K562 (cell line): Measurements from ENCODE around the gene KPNA1. TPM values are rescaled to one million over a fixed set of nuclear protein-coding genes. Genes with fewer than 3 reads are reported as not detected.

ENCODE experiments used
- ETV5 ChIP-seq: sonication (generic); formaldehyde crosslinking; IDR thresholded peaks from 2 replicates; pipeline ENCODE4 v1.4.0; 2020; ENCODE audit warnings: low read depth, mild to moderate bottlenecking, missing genetic modification reagents
- IRF2 ChIP-seq: sonication (generic); formaldehyde crosslinking; IDR thresholded peaks from 2 replicates; pipeline ENCODE4 v1.8.1; 2022; ENCODE audit warnings: mild to moderate bottlenecking, missing genetic modification reagents
- NR3C1 ChIP-seq: sonication (generic); formaldehyde crosslinking; IDR thresholded peaks from 2 replicates; pipeline ENCODE4 v1.8.1; 2022; ENCODE audit warnings: missing genetic modification reagents
- PHF20 ChIP-seq: fragments of 450-650 bp; IDR thresholded peaks from 2 replicates; pipeline ENCODE4 v1.6.1; 2018; ENCODE audit not compliant: partially characterized antibody
- RFX5 ChIP-seq: IDR thresholded peaks from 2 replicates; pipeline ENCODE4 v1.6.1; 2011; ENCODE audit warnings: low read depth, mild to moderate bottlenecking, improper control_type of control experiment, low read length
- ZNF253 ChIP-seq: fragments of 250-450 bp; sonication (Bioruptor Pico); conservative IDR thresholded peaks from 2 replicates; pipeline ENCODE4 v1.6.1; 2021; ENCODE audit warnings: mild to moderate bottlenecking
- ZNF77 ChIP-seq: fragments of 250-450 bp; sonication (Bioruptor Pico); IDR thresholded peaks from 2 replicates; pipeline ENCODE4 v1.5.0; 2020
- polyA plus RNA-seq, 8 experiments: library from polyadenylated mRNA; depleted of rRNA in 4 of 8; stranded (reverse) in 5 of 8; unstranded in 3 of 8; fragments of >200 nt; fragmentation: Nextera tagmentation in 2 of 8; fragmentation: Illumina TruSeq in 1 of 8; extraction: Ambion mirVana in 2 of 8; extraction: Trizol in 1 of 8; gene quantifications; 2 replicates each; pipeline versions ENCODE4 v1.2.1 to v1.2.3, GENCODE V29; 2011 to 2014; ENCODE audit warnings: inconsistent platforms in 1 of 8, missing spikeins in 1 of 8
- total RNA-seq, 7 experiments: library from RNA; depleted of rRNA in 6 of 7; stranded (reverse); fragments of >200 nt in 6 of 7; fragmentation: Illumina TruSeq in 2 of 7; extraction: Trizol in 2 of 7; gene quantifications; 2 replicates each; pipeline versions ENCODE4 v1.2.1 to v1.2.3, GENCODE V29; 2011 to 2021; ENCODE audit warnings: low replicate concordance in 1 of 7
- TF ChIP-seq, protein P1 (sequence below): fragments of 450-650 bp; IDR thresholded peaks from 2 replicates; pipeline ENCODE4 v1.6.1; 2016; ENCODE audit warnings: borderline replicate concordance
- TF ChIP-seq, protein P2 (sequence below): sonication (generic); formaldehyde crosslinking; IDR thresholded peaks from 2 replicates; pipeline ENCODE4 v1.8.0; 2022; ENCODE audit warnings: mild to moderate bottlenecking, missing genetic modification reagents
- TF ChIP-seq, protein P3 (sequence below): fragments of 450-650 bp; IDR thresholded peaks from 2 replicates; pipeline ENCODE4 v1.7.1; 2018; ENCODE audit warnings: mild to moderate bottlenecking, low read depth; ENCODE audit not compliant: partially characterized antibody
- TF ChIP-seq, protein P4 (sequence below): fragments of 200-800 bp; sonication (Bioruptor generic); IDR thresholded peaks from 2 replicates; pipeline ENCODE4 v1.6.1; 2017; ENCODE audit warnings: missing genetic modification characterization, missing compliant biosample characterization
- TF ChIP-seq, protein P5 (sequence below): fragments of 450-650 bp; formaldehyde crosslinking; IDR thresholded peaks from 2 replicates; pipeline ENCODE4 v1.4.0; 2020; ENCODE audit warnings: mild to moderate bottlenecking, moderate library complexity
- TF ChIP-seq, protein P6 (sequence below): fragments of 450-650 bp; conservative IDR thresholded peaks from 2 replicates; pipeline ENCODE4 v1.6.1; 2016; ENCODE audit warnings: missing genetic modification characterization, low read depth, mild to moderate bottlenecking, control low read depth, missing compliant biosample characterization
- TF ChIP-seq, protein P7 (sequence below): sonication (generic); formaldehyde crosslinking; IDR thresholded peaks from 2 replicates; pipeline ENCODE4 v1.8.1; 2022; ENCODE audit warnings: missing genetic modification reagents

KPNA1 gene
- total and polyA plus RNA-seq, 9 of the 15 experiments (the other 6 are each of a cell fraction or from before 2014, with no cell fraction given) = 9.3 to 53.8 (median 33.5) TPM

DNA sequence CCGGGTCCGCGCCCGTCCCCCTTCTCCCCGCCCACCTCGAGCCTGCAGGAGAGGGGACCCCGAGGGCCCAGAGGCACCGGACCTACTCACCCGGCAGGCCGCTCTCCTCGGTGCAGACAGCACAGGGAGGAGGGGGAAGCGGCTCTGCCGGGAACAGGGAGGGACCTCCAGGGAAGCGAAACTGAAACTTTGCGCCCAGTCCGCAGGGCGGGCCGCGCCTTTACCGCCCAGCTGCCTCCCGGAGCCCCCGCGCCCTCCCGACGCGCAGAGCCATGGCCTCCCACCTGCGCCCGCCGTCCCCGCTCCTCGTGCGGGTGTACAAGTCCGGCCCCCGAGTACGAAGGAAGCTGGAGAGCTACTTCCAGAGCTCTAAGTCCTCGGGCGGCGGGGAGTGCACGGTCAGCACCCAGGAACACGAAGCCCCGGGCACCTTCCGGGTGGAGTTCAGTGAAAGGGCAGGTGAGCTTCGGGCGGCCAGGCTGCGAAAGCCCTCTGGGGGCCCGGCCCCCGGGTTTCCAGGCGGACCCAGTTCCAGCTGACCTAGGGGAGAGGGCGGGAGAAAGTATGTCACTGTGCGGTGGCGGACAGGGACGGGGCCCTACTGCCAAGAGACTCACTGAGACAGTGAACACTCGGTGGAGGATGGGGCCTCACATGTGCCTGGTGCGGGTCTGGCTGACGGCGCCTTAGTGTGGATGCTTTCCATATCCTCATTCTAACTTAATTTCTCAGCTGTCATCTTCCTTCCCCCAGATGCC, 49.6 kb upstream of the KPNA1 start, which contains the start of the genes DTX3L and PARP9 (continued):
- TF ChIP-seq PHF20 (peak; percentile 34), ZNF253 (CRISPR knock-in tag) (no peak), RFX5 (no peak), NR3C1 (CRISPR knock-in tag) (no peak), ZNF77 (CRISPR knock-in tag) (no peak), ETV5 (0 out of 2 replicates have a peak, but pooled peaks have one; percentile 33), IRF2 (CRISPR knock-in tag) (peak; percentile 96; the same call in 1 of the 2 replicates)
- TF ChIP-seq, protein P1, sequence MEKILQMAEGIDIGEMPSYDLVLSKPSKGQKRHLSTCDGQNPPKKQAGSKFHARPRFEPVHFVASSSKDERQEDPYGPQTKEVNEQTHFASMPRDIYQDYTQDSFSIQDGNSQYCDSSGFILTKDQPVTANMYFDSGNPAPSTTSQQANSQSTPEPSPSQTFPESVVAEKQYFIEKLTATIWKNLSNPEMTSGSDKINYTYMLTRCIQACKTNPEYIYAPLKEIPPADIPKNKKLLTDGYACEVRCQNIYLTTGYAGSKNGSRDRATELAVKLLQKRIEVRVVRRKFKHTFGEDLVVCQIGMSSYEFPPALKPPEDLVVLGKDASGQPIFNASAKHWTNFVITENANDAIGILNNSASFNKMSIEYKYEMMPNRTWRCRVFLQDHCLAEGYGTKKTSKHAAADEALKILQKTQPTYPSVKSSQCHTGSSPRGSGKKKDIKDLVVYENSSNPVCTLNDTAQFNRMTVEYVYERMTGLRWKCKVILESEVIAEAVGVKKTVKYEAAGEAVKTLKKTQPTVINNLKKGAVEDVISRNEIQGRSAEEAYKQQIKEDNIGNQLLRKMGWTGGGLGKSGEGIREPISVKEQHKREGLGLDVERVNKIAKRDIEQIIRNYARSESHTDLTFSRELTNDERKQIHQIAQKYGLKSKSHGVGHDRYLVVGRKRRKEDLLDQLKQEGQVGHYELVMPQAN = peak; percentile 69; the same call in 1 of the 2 replicates
- TF ChIP-seq, protein P2, sequence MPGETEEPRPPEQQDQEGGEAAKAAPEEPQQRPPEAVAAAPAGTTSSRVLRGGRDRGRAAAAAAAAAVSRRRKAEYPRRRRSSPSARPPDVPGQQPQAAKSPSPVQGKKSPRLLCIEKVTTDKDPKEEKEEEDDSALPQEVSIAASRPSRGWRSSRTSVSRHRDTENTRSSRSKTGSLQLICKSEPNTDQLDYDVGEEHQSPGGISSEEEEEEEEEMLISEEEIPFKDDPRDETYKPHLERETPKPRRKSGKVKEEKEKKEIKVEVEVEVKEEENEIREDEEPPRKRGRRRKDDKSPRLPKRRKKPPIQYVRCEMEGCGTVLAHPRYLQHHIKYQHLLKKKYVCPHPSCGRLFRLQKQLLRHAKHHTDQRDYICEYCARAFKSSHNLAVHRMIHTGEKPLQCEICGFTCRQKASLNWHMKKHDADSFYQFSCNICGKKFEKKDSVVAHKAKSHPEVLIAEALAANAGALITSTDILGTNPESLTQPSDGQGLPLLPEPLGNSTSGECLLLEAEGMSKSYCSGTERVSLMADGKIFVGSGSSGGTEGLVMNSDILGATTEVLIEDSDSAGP = no peak
- TF ChIP-seq, protein P3, sequence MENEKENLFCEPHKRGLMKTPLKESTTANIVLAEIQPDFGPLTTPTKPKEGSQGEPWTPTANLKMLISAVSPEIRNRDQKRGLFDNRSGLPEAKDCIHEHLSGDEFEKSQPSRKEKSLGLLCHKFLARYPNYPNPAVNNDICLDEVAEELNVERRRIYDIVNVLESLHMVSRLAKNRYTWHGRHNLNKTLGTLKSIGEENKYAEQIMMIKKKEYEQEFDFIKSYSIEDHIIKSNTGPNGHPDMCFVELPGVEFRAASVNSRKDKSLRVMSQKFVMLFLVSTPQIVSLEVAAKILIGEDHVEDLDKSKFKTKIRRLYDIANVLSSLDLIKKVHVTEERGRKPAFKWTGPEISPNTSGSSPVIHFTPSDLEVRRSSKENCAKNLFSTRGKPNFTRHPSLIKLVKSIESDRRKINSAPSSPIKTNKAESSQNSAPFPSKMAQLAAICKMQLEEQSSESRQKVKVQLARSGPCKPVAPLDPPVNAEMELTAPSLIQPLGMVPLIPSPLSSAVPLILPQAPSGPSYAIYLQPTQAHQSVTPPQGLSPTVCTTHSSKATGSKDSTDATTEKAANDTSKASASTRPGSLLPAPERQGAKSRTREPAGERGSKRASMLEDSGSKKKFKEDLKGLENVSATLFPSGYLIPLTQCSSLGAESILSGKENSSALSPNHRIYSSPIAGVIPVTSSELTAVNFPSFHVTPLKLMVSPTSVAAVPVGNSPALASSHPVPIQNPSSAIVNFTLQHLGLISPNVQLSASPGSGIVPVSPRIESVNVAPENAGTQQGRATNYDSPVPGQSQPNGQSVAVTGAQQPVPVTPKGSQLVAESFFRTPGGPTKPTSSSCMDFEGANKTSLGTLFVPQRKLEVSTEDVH = no peak
- TF ChIP-seq, protein P4, sequence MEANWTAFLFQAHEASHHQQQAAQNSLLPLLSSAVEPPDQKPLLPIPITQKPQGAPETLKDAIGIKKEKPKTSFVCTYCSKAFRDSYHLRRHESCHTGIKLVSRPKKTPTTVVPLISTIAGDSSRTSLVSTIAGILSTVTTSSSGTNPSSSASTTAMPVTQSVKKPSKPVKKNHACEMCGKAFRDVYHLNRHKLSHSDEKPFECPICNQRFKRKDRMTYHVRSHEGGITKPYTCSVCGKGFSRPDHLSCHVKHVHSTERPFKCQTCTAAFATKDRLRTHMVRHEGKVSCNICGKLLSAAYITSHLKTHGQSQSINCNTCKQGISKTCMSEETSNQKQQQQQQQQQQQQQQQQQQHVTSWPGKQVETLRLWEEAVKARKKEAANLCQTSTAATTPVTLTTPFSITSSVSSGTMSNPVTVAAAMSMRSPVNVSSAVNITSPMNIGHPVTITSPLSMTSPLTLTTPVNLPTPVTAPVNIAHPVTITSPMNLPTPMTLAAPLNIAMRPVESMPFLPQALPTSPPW (CRISPR knock-in tag) = peak; percentile 68
- TF ChIP-seq, protein P5, sequence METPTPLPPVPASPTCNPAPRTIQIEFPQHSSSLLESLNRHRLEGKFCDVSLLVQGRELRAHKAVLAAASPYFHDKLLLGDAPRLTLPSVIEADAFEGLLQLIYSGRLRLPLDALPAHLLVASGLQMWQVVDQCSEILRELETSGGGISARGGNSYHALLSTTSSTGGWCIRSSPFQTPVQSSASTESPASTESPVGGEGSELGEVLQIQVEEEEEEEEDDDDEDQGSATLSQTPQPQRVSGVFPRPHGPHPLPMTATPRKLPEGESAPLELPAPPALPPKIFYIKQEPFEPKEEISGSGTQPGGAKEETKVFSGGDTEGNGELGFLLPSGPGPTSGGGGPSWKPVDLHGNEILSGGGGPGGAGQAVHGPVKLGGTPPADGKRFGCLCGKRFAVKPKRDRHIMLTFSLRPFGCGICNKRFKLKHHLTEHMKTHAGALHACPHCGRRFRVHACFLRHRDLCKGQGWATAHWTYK (CRISPR knock-in tag) = no peak
- TF ChIP-seq, protein P6, sequence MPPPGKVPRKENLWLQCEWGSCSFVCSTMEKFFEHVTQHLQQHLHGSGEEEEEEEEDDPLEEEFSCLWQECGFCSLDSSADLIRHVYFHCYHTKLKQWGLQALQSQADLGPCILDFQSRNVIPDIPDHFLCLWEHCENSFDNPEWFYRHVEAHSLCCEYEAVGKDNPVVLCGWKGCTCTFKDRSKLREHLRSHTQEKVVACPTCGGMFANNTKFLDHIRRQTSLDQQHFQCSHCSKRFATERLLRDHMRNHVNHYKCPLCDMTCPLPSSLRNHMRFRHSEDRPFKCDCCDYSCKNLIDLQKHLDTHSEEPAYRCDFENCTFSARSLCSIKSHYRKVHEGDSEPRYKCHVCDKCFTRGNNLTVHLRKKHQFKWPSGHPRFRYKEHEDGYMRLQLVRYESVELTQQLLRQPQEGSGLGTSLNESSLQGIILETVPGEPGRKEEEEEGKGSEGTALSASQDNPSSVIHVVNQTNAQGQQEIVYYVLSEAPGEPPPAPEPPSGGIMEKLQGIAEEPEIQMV (tag) = no peak
- TF ChIP-seq, protein P7, sequence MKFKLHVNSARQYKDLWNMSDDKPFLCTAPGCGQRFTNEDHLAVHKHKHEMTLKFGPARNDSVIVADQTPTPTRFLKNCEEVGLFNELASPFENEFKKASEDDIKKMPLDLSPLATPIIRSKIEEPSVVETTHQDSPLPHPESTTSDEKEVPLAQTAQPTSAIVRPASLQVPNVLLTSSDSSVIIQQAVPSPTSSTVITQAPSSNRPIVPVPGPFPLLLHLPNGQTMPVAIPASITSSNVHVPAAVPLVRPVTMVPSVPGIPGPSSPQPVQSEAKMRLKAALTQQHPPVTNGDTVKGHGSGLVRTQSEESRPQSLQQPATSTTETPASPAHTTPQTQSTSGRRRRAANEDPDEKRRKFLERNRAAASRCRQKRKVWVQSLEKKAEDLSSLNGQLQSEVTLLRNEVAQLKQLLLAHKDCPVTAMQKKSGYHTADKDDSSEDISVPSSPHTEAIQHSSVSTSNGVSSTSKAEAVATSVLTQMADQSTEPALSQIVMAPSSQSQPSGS (CRISPR knock-in tag) = no peak
